ENCODE data around the gene GSS. TPM values are rescaled to one million over a fixed set of nuclear protein-coding genes. Genes with fewer than 3 reads are reported as not detected.

GSS gene
- total RNA-seq, 1 donor from 2014 or later: 37.2 TPM

DNA sequence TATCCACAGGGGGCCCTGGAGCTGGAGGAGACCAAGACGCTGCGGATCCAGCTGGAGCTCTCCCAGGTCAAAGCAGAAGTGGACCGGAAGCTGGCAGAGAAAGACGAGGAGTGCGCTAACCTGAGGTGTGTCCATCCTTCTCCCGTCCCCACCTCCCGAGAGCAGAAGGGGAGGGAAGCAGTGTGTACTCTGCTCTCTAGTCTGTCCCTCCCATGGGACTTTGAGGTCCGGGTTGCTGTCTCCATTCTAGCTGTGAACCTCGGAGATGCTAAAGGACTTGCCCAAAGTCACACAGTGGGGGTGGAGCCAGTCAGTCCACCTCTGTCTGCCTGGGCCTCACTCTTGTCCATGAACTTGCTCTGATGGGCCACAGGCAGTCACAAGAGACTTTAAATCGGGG is 44.2 kb upstream of the GSS start:
- Mint-ChIP-seq H3K36me3 (ENCODE audit: unreplicated experiment) (peaks cover 30% of the 10 kb centered on the region), H3K27ac (ENCODE audit: unreplicated experiment) (no peak overlapping the region), H3K4me1 (ENCODE audit: unreplicated experiment) (no peaks in the 10 kb centered on the region), H3K9me3 (ENCODE audit: unreplicated experiment) (no peaks in the 10 kb centered on the region), H3K27me3 (ENCODE audit: unreplicated experiment) (no peaks in the 10 kb centered on the region), H3K4me3 (ENCODE audit: unreplicated experiment) (no peak overlapping the region)
- DNase-seq (ENCODE audit: extremely low spot score, unreplicated experiment): no peak
- TF ChIP-seq, protein P1, sequence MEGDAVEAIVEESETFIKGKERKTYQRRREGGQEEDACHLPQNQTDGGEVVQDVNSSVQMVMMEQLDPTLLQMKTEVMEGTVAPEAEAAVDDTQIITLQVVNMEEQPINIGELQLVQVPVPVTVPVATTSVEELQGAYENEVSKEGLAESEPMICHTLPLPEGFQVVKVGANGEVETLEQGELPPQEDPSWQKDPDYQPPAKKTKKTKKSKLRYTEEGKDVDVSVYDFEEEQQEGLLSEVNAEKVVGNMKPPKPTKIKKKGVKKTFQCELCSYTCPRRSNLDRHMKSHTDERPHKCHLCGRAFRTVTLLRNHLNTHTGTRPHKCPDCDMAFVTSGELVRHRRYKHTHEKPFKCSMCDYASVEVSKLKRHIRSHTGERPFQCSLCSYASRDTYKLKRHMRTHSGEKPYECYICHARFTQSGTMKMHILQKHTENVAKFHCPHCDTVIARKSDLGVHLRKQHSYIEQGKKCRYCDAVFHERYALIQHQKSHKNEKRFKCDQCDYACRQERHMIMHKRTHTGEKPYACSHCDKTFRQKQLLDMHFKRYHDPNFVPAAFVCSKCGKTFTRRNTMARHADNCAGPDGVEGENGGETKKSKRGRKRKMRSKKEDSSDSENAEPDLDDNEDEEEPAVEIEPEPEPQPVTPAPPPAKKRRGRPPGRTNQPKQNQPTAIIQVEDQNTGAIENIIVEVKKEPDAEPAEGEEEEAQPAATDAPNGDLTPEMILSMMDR (IDR thresholded peaks at IDR 0.05): no peak

DNA sequence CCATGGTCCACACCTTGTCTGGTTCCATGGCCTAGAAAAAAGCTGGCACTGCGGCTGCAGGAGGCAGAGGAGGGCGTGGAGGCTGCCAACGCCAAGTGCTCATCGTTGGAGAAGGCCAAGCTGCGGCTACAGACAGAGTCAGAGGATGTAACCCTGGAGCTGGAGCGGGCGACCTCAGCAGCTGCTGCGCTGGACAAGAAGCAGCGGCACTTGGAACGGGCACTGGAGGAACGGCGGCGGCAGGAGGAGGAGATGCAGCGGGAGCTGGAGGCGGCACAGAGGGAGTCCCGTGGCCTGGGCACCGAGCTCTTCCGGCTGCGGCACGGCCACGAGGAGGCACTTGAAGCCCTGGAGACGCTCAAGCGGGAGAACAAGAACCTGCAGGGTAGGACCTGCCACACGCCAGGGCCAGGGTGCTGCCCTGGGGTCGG is 43.4 kb upstream of the GSS start:
- H3K4me1 Mint-ChIP-seq (ENCODE audit: unreplicated experiment): no peaks in the 10 kb centered on the region
- TF ChIP-seq, protein P1 (IDR thresholded peaks at IDR 0.05): no peak
- H3K9me3 Mint-ChIP-seq (ENCODE audit: unreplicated experiment): no peaks in the 10 kb centered on the region
- no peak for DNase-seq (ENCODE audit: extremely low spot score, unreplicated experiment)
- H3K4me3 Mint-ChIP-seq (ENCODE audit: unreplicated experiment): no peak overlapping the region
- no peaks in the 10 kb centered on the region for H3K27me3 Mint-ChIP-seq (ENCODE audit: unreplicated experiment)
- no peak overlapping the region for H3K27ac Mint-ChIP-seq (ENCODE audit: unreplicated experiment)
- H3K36me3 Mint-ChIP-seq (ENCODE audit: unreplicated experiment): peaks cover 30% of the 10 kb centered on the region

DNA sequence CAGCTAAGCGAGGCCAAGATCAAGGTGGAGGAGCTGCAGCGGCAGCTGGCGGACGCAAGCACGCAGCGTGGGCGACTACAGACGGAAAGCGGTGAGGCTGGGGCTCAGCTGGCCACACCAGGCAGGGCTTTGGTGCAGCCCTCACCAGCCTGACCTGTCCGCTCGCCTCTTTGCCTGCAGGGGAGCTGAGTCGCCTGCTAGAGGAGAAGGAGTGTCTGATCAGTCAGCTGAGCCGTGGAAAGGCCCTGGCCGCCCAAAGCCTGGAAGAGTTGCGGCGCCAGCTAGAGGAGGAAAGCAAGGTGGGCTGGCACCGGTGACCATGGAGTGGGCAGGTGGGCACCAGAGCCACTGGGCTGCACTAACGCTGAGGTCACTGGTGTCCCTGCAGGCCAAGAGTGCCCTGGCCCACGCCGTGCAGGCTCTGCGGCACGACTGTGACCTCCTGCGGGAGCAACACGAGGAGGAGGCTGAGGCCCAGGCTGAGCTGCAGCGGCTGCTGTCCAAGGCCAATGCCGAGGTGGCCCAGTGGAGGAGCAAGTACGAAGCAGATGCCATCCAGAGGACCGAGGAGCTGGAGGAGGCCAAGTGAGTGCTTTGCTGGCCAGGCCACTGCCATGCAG is 42.8 kb upstream of the GSS start:
- no peaks in the 10 kb centered on the region for H3K9me3 Mint-ChIP-seq (ENCODE audit: unreplicated experiment)
- TF ChIP-seq, protein P1 (IDR thresholded peaks at IDR 0.05): no peak
- H3K27me3 Mint-ChIP-seq (ENCODE audit: unreplicated experiment): no peaks in the 10 kb centered on the region
- H3K27ac Mint-ChIP-seq (ENCODE audit: unreplicated experiment): no peak overlapping the region
- DNase-seq (ENCODE audit: extremely low spot score, unreplicated experiment): no peak
- H3K4me3 Mint-ChIP-seq (ENCODE audit: unreplicated experiment): no peak overlapping the region
- H3K4me1 Mint-ChIP-seq (ENCODE audit: unreplicated experiment): no peaks in the 10 kb centered on the region
- H3K36me3 Mint-ChIP-seq (ENCODE audit: unreplicated experiment): peaks cover 31% of the 10 kb centered on the region

DNA sequence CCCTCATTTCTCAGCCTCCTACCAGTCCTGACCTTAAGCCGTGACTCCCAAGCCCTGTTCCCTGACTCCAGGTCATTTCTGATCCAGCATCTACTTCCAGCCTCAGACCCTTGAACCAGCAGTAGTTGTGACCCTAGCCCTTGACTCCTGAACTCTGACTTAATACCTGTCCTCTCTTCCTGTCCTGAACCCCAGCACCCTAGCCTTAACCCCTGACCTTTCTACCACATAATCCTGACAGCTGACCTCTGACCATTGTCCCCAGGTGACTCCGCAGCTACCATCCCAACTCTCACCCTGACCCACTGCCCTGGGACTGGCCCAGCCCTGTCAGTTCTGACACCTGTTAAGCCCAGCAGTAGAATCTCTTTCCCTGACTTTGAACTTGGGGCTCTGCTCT is 42.2 kb upstream of the GSS start:
- Mint-ChIP-seq H3K27me3 (ENCODE audit: unreplicated experiment) (no peaks in the 10 kb centered on the region), H3K9me3 (ENCODE audit: unreplicated experiment) (no peaks in the 10 kb centered on the region), H3K4me3 (ENCODE audit: unreplicated experiment) (no peak overlapping the region), H3K27ac (ENCODE audit: unreplicated experiment) (no peak overlapping the region), H3K4me1 (ENCODE audit: unreplicated experiment) (no peaks in the 10 kb centered on the region), H3K36me3 (ENCODE audit: unreplicated experiment) (peaks cover 31% of the 10 kb centered on the region)
- TF ChIP-seq, protein P1 (IDR thresholded peaks at IDR 0.05): no peak
- DNase-seq (ENCODE audit: extremely low spot score, unreplicated experiment): no peak

DNA sequence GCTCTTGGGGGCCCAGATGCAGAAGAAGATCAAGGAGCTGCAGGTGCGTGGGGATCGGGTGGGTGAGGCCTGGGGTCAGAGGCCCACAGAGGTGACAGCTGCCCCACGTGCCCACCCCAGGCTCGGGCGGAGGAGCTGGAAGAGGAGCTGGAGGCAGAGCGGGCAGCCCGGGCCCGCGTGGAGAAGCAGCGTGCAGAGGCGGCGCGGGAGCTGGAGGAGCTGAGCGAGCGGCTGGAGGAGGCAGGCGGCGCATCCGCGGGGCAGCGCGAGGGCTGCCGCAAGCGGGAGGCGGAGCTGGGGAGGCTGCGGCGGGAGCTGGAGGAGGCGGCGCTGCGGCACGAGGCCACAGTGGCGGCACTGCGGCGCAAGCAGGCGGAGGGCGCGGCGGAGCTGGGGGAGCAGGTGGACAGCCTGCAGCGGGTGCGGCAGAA is 41.5 kb upstream of the GSS start:
- TF ChIP-seq, protein P1 (IDR thresholded peaks at IDR 0.05): no peak
- no peak overlapping the region for H3K27ac Mint-ChIP-seq (ENCODE audit: unreplicated experiment)
- H3K27me3 Mint-ChIP-seq (ENCODE audit: unreplicated experiment): no peaks in the 10 kb centered on the region
- no peak overlapping the region for H3K4me3 Mint-ChIP-seq (ENCODE audit: unreplicated experiment)
- no peak for DNase-seq (ENCODE audit: extremely low spot score, unreplicated experiment)
- no peaks in the 10 kb centered on the region for H3K9me3 Mint-ChIP-seq (ENCODE audit: unreplicated experiment)
- peaks cover 31% of the 10 kb centered on the region for H3K36me3 Mint-ChIP-seq (ENCODE audit: unreplicated experiment)
- no peaks in the 10 kb centered on the region for H3K4me1 Mint-ChIP-seq (ENCODE audit: unreplicated experiment)
